SU-DHL-6 (cell line): ENCODE data around the gene CNKSR3.

Source experiments
- H2AFZ ChIP-seq: fragments of 200-600 bp; sonication (generic); 2 replicates; pipeline ENCODE4 v1.6.1; 2014; ENCODE audit warnings: low read depth, mild to moderate bottlenecking, moderate library complexity, mixed read lengths, antibody characterized with exemption, low read length; ENCODE audit not compliant: severe bottlenecking
- H3F3A ChIP-seq: fragments of 200-600 bp; shearing (Covaris generic); 2 replicates; pipeline ENCODE4 v1.6.0; 2016; ENCODE audit warnings: antibody characterized with exemption, mild to moderate bottlenecking; ENCODE audit not compliant: insufficient read depth
- H3K27ac ChIP-seq: fragments of 200-600 bp; sonication (generic); 2 replicates; pipeline ENCODE4 v1.5.1; 2016; ENCODE audit warnings: low read depth, mild to moderate bottlenecking, low read length, moderate library complexity, mixed read lengths
- H3K27me3 ChIP-seq: fragments of 200-600 bp; sonication (generic), shearing (Covaris generic); 2 replicates; pipeline ENCODE4 v1.6.0; 2014; ENCODE audit warnings: mild to moderate bottlenecking, low read length
- H3K36me3 ChIP-seq: fragments of 200-600 bp; sonication (generic); 2 replicates; pipeline ENCODE4 v1.6.1; 2014; ENCODE audit warnings: mild to moderate bottlenecking, low read length, mixed read lengths
- H3K4me2 ChIP-seq: fragments of 300-600, 200-600 bp; shearing (Covaris generic), sonication (generic); 2 replicates; pipeline ENCODE4 v1.6.0; 2014; ENCODE audit warnings: low read length, low read depth, mild to moderate bottlenecking; ENCODE audit not compliant: poor library complexity, severe bottlenecking
- H3K4me3 ChIP-seq: fragments of 200-600 bp; sonication (generic); 2 replicates; pipeline ENCODE4 v1.5.1; 2014; ENCODE audit warnings: antibody characterized with exemption, low read length, mild to moderate bottlenecking, mixed read lengths; ENCODE audit not compliant: insufficient read depth, poor library complexity, severe bottlenecking
- H3K79me2 ChIP-seq: fragments of 200-600 bp; sonication (generic); 2 replicates; pipeline ENCODE4 v1.6.1; 2014; ENCODE audit warnings: mild to moderate bottlenecking, low read length, moderate library complexity; ENCODE audit not compliant: insufficient read depth
- H3K9ac ChIP-seq: fragments of 200-600 bp; sonication (generic); 2 replicates; pipeline ENCODE4 v1.7.0; 2014; ENCODE audit warnings: mild to moderate bottlenecking, low read length
- H3K9me2 ChIP-seq: fragments of 200-600 bp; sonication (generic); replicated peaks from 2 replicates; pipeline ENCODE4 v1.6.1; 2014; ENCODE audit warnings: low read length; ENCODE audit not compliant: insufficient read depth
- H3K9me3 ChIP-seq: fragments of 200-600 bp; sonication (generic); 2 replicates; pipeline ENCODE4 v1.6.1; 2014; ENCODE audit warnings: low read length, mixed read lengths; ENCODE audit not compliant: insufficient read depth
- H4K20me1 ChIP-seq: fragments of 200-600 bp; sonication (generic); 2 replicates; pipeline ENCODE4 v1.6.1; 2014; ENCODE audit warnings: low read depth, mild to moderate bottlenecking, antibody characterized with exemption, low read length, moderate library complexity, mixed read lengths
- EZH2phosphoT487 ChIP-seq: fragments of 200-600 bp; sonication (generic), shearing (Covaris generic); conservative IDR thresholded peaks from 2 replicates; pipeline ENCODE4 v1.6.1; 2018; ENCODE audit warnings: mild to moderate bottlenecking, antibody characterized with exemption, low read length, moderate library complexity, mixed read lengths
- TF ChIP-seq, protein P1 (sequence below): fragments of 200-600 bp; sonication (generic); IDR thresholded peaks from one replicate; pipeline ENCODE4 v1.5.1; 2017; ENCODE audit warnings: antibody characterized with exemption, mild to moderate bottlenecking, low read length, moderate library complexity; ENCODE audit not compliant: insufficient read depth, poor library complexity, severe bottlenecking

CNKSR3 gene

DNA sequence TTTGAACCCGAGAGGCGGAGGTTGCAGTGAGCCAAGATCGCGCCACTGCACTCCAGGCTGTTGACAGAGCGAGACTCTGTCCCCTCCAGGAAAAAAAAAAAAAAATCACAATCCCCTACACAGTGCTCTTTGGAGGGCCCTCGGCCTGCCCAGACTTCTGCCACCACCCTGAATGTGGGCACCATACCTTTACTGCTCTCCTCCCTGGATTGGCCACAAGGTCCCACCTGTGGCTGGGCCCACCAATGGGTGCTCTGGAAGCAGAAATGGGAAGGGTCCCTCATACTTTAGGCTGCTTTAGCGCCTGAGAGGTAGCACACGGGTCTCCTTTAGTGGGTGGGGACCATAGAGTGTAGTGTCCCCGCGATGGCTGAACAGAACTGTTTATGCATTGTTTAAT is 103.6 kb downstream of the CNKSR3 start:
- no peak overlapping the region for H3K27ac ChIP-seq
- no peak for TF ChIP-seq EZH2phosphoT487
- TF ChIP-seq, protein P1, sequence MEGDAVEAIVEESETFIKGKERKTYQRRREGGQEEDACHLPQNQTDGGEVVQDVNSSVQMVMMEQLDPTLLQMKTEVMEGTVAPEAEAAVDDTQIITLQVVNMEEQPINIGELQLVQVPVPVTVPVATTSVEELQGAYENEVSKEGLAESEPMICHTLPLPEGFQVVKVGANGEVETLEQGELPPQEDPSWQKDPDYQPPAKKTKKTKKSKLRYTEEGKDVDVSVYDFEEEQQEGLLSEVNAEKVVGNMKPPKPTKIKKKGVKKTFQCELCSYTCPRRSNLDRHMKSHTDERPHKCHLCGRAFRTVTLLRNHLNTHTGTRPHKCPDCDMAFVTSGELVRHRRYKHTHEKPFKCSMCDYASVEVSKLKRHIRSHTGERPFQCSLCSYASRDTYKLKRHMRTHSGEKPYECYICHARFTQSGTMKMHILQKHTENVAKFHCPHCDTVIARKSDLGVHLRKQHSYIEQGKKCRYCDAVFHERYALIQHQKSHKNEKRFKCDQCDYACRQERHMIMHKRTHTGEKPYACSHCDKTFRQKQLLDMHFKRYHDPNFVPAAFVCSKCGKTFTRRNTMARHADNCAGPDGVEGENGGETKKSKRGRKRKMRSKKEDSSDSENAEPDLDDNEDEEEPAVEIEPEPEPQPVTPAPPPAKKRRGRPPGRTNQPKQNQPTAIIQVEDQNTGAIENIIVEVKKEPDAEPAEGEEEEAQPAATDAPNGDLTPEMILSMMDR: no peak
- H3K9me3 ChIP-seq: no peaks in the 10 kb centered on the region
- no peaks in the 10 kb centered on the region for H3F3A ChIP-seq
- no peak overlapping the region for H3K4me2 ChIP-seq
- H3K4me3 ChIP-seq: no peak overlapping the region
- no peaks in the 10 kb centered on the region for H3K27me3 ChIP-seq
- H3K36me3 ChIP-seq: no peaks in the 10 kb centered on the region
- no peaks in the 10 kb centered on the region for H3K79me2 ChIP-seq
- no peak overlapping the region for H2AFZ ChIP-seq
- no peak overlapping the region for H3K9ac ChIP-seq
- no peaks in the 10 kb centered on the region for H4K20me1 ChIP-seq
- H3K9me2 ChIP-seq: no peaks in the 10 kb centered on the region

DNA sequence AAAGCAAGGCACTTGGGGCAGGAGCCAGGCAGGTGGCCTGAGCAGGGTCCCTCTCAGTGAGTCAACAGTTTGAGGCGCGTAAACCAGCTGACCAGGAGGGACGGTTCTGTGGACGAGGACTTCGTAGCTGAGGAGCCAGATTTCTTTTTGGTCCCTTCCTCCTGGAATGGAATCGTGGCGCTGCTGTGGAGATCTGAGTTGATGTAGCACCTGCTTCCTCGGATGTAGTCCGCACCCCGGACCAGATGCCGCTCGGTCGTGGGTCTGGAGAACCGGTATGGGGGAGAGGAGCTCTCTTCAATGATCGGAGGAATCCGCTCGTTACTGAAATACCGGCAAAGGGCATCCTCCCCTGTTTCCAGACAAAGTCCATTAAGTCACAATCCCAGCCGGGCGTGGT is 104.2 kb downstream of the CNKSR3 start:
- Histone ChIP-seq H3F3A (no peaks in the 10 kb centered on the region), H3K9me3 (no peaks in the 10 kb centered on the region), H3K9me2 (no peaks in the 10 kb centered on the region), H3K4me2 (no peak overlapping the region), H3K4me3 (no peak overlapping the region), H3K27me3 (no peaks in the 10 kb centered on the region), H3K79me2 (no peaks in the 10 kb centered on the region), H4K20me1 (no peaks in the 10 kb centered on the region), H3K36me3 (no peaks in the 10 kb centered on the region), H3K9ac (no peak overlapping the region), H2AFZ (no peak overlapping the region), H3K27ac (no peak overlapping the region)
- no peak for TF ChIP-seq EZH2phosphoT487
- TF ChIP-seq, protein P1: no peak

DNA sequence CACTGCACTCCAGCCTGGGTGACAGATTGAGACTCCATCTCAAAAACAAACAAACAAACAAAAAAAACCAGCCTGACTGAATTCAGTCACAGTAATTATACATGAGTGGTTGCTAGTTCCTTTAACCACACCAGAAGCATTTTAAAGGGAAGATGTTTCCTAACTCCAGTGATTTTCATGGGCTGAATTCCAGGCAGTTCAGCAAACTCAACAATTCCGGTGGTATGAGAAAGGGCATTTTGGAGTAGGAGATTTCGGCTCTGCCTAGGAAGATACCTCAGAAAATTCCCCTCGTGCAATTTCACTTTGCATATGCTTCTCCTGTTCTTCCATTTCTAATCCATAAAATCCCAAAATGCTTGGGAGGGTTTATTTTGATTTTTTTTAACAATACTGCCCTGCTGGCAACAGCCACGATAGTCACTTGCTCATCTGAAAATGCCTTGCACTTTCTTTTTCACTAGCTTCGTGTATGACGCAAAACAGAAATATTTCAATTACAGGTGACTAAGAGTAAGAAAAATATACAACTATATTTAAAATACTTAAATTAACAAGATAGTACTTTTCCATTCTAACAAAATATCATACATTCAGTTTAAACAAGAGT is 105.6 kb downstream of the CNKSR3 start:
- H3K4me2 ChIP-seq: no peak overlapping the region
- no peaks in the 10 kb centered on the region for H3K9me3 ChIP-seq
- no peaks in the 10 kb centered on the region for H3K79me2 ChIP-seq
- H3K27ac ChIP-seq: no peak overlapping the region
- no peak overlapping the region for H3K4me3 ChIP-seq
- no peaks in the 10 kb centered on the region for H3K9me2 ChIP-seq
- no peaks in the 10 kb centered on the region for H3F3A ChIP-seq
- no peaks in the 10 kb centered on the region for H4K20me1 ChIP-seq
- no peak overlapping the region for H2AFZ ChIP-seq
- H3K27me3 ChIP-seq: no peaks in the 10 kb centered on the region
- H3K36me3 ChIP-seq: no peaks in the 10 kb centered on the region
- H3K9ac ChIP-seq: no peak overlapping the region
- TF ChIP-seq, protein P1: no peak
